Thoracic aorta (tissue), 2 donors: ENCODE data around the gene TSFM. TPM values are rescaled to one million over a fixed set of nuclear protein-coding genes. Genes with fewer than 3 reads are reported as not detected.

Source experiments
- ATAC-seq: fragments of 150-250 bp; one replicate; pipeline ENCODE4 v1.8.0; 2017; ENCODE audit warnings: low read depth; ENCODE audit not compliant: insufficient number of reproducible peaks, low FRiP score
- DNase-seq: peaks from one replicate; pipeline ENCODE4 v3.0.0-alpha.2; 2020; ENCODE audit warnings: low spot score
- H3K27ac ChIP-seq, 2 donors: fragments of 200-600 bp; sonication (generic); 1 replicate in 1 of 2; 2 replicates in 1 of 2; pipeline ENCODE4 v1.5.1; 2016; ENCODE audit warnings: mild to moderate bottlenecking in 2 of 2, moderate library complexity in 2 of 2
- H3K27me3 ChIP-seq: fragments of 200-600 bp; sonication (generic); replicated peaks from 2 replicates; pipeline ENCODE4 v1.6.0; 2016; ENCODE audit warnings: mild to moderate bottlenecking; ENCODE audit not compliant: insufficient read depth
- H3K36me3 ChIP-seq: fragments of 200-600 bp; sonication (generic); one replicate; pipeline ENCODE4 v1.5.1; 2016
- H3K4me1 ChIP-seq, 2 donors: fragments of 200-600 bp; sonication (generic); 1 replicate in 1 of 2; 2 replicates in 1 of 2; pipeline versions ENCODE4 v1.5.1 to v1.6.0; 2016; ENCODE audit warnings: low read depth in 2 of 2, mild to moderate bottlenecking in 1 of 2; ENCODE audit not compliant: control insufficient read depth in 1 of 2
- H3K4me3 ChIP-seq: fragments of 200-600 bp; sonication (generic); 2 replicates; pipeline ENCODE4 v1.5.1; 2016; ENCODE audit warnings: mild to moderate bottlenecking
- H3K9me3 ChIP-seq: fragments of 200-600 bp; sonication (generic); 2 replicates; pipeline ENCODE4 v1.5.1; 2016
- CTCF ChIP-seq: fragments of 200-600 bp; sonication (generic); IDR thresholded peaks from one replicate; pipeline ENCODE4 v1.5.1; 2019; ENCODE audit warnings: antibody characterized with exemption
- total RNA-seq, 2 donors: library from RNA; depleted of rRNA; stranded (reverse); fragments of >200 nt; gene quantifications; one replicate each; pipeline versions ENCODE4 v1.1.0 to v1.2.3, GENCODE V29; 2016

TSFM gene
- total RNA-seq, 2 donors from 2014 or later = 15.4 to 19.3 TPM

- DNase-seq (no peak), ATAC-seq (no peak)
- Histone ChIP-seq H3K27me3 (no peaks in the 10 kb centered on the region), H3K36me3 (peaks cover 75% of the 10 kb centered on the region), H3K9me3 (no peaks in the 10 kb centered on the region), H3K27ac (peak overlapping the region in 1 of 2 donors; percentile 48), H3K4me3 (no peak overlapping the region), H3K4me1 (peaks cover 32 to 57% of the 10 kb centered on the region in 2 donors)
- TF ChIP-seq CTCF = no peak
These were observed 44.4 kb downstream of the TSFM start for GRCh38 chr12:57826966-57827365.

GRCh38 chr12:57829025-57829777 lies 46.6 kb downstream of the TSFM start:
- Histone ChIP-seq H3K27me3 (no peaks in the 10 kb centered on the region), H3K9me3 (no peaks in the 10 kb centered on the region), H3K36me3 (peaks cover 53% of the 10 kb centered on the region), H3K4me3 (no peak overlapping the region), H3K27ac (no peak overlapping the region), H3K4me1 (peaks cover 52 to 72% of the 10 kb centered on the region in 2 donors)
- no peak for TF ChIP-seq CTCF
- no peak for ATAC-seq
- no peak for DNase-seq

- Histone ChIP-seq H3K36me3 (peaks cover 41% of the 10 kb centered on the region), H3K27ac (peak overlapping the region; percentile 27 to 61)
- no peak for ATAC-seq
These were observed 47.8 kb downstream of the TSFM start for GRCh38 chr12:57830393-57830792.

GRCh38 chr12:57832966-57833365 lies 50.4 kb downstream of the TSFM start:
- H3K27ac ChIP-seq = peak overlapping the region; percentile 39 to 51
- no peak for ATAC-seq
- H3K4me3 ChIP-seq = peak overlapping the region; percentile 38
- H3K9me3 ChIP-seq = no peaks in the 10 kb centered on the region
- no peak for TF ChIP-seq CTCF
- H3K27me3 ChIP-seq = no peaks in the 10 kb centered on the region
- no peak for DNase-seq
- H3K36me3 ChIP-seq = peaks cover 15% of the 10 kb centered on the region
- peaks cover 88 to 97% of the 10 kb centered on the region in 2 donors for H3K4me1 ChIP-seq

More at GRCh38 chr12:57830393-57830792, 47.8 kb downstream of the TSFM start:
- Histone ChIP-seq H3K27me3 (no peaks in the 10 kb centered on the region), H3K9me3 (no peaks in the 10 kb centered on the region), H3K4me1 (peaks cover 63 to 83% of the 10 kb centered on the region in 2 donors), H3K4me3 (no peak overlapping the region)
- no peak for DNase-seq
- TF ChIP-seq CTCF = no peak

GRCh38 chr12:57833672-57834071 lies 51.1 kb downstream of the TSFM start:
- Histone ChIP-seq H3K4me1 (peaks cover 92 to 100% of the 10 kb centered on the region in 2 donors), H3K27me3 (no peaks in the 10 kb centered on the region), H3K4me3 (peak overlapping the region; percentile 38), H3K9me3 (no peaks in the 10 kb centered on the region), H3K36me3 (peaks cover 8% of the 10 kb centered on the region), H3K27ac (peak overlapping the region; percentile 39 to 51)
- no peak for TF ChIP-seq CTCF
- DNase-seq (no peak), ATAC-seq (no peak)
